Natural killer cell (primary cell): ENCODE results near the gene MFSD6L. TPM values are rescaled to one million over a fixed set of nuclear protein-coding genes. Genes with fewer than 3 reads are reported as not detected.

Source experiments
- ATAC-seq, 3 donors: fragments of 150-1000 bp in 2 of 3; fragments of 200-7000 bp in 1 of 3; cut with Tn5 transposase; 1 replicate in 1 of 3; 2 replicates in 2 of 3; pipeline ENCODE4 v1.10.0; 2021; ENCODE audit warnings: mild to moderate bottlenecking in 2 of 3, moderate library complexity in 2 of 3
- DNase-seq, 2 donors: peaks; one replicate each; pipeline versions ENCODE4 v3.0.0 to v3.0.0-alpha.2; 2013 to 2021; ENCODE audit warnings: mixed read lengths in 1 of 2
- H3K27ac ChIP-seq: one replicate; pipeline ENCODE4 v1.5.1; 2013; ENCODE audit warnings: mild to moderate bottlenecking, low read length
- H3K27me3 ChIP-seq: one replicate; pipeline ENCODE4 v1.6.1; 2013; ENCODE audit warnings: low read length; ENCODE audit not compliant: control insufficient read depth, insufficient read depth
- H3K36me3 ChIP-seq: one replicate; pipeline ENCODE4 v1.6.1; 2013; ENCODE audit warnings: low read length; ENCODE audit not compliant: control insufficient read depth, insufficient read depth
- H3K4me1 ChIP-seq: one replicate; pipeline ENCODE4 v1.6.1; 2013; ENCODE audit warnings: low read length; ENCODE audit not compliant: control insufficient read depth, insufficient read depth
- H3K4me3 ChIP-seq: one replicate; pipeline ENCODE4 v1.5.1; 2013; ENCODE audit warnings: low read length
- H3K9me3 ChIP-seq: one replicate; pipeline ENCODE4 v1.6.1; 2013; ENCODE audit warnings: low read length; ENCODE audit not compliant: control insufficient read depth, insufficient read depth
- H3K27ac Mint-ChIP-seq, 2 donors: one replicate each; pipeline ENCODE4 v1.8.0; 2022; ENCODE audit warnings: mild to moderate bottlenecking in 2 of 2, mixed read lengths in 2 of 2, moderate library complexity in 1 of 2
- H3K27me3 Mint-ChIP-seq, 2 donors: one replicate each; pipeline ENCODE4 v1.8.0; 2022; ENCODE audit warnings: low read depth in 2 of 2, mixed read lengths in 2 of 2
- H3K36me3 Mint-ChIP-seq: one replicate; pipeline ENCODE4 v1.8.0; 2022; ENCODE audit warnings: mixed read lengths
- H3K4me1 Mint-ChIP-seq, 2 donors: one replicate each; pipeline ENCODE4 v1.8.0; 2022; ENCODE audit warnings: mixed read lengths in 2 of 2
- H3K4me3 Mint-ChIP-seq: one replicate; pipeline ENCODE4 v1.8.0; 2022; ENCODE audit warnings: mild to moderate bottlenecking, moderate library complexity, mixed read lengths
- H3K9me3 Mint-ChIP-seq, 2 donors: one replicate each; pipeline ENCODE4 v1.8.0; 2022; ENCODE audit warnings: mixed read lengths in 2 of 2
- whole genome bisulfite sequencing: methylation state at CpG from one replicate; pipeline ENCODE4 v1.1.7; 2013; ENCODE audit warnings: missing lambda C conversion rate; ENCODE audit not compliant: insufficient coverage; 5-methylcytosine and 5-hydroxymethylcytosine counted together
- intact Hi-C: fragments of 100-400 bp; cut with micrococcal nuclease; formaldehyde crosslinking; loops from one replicate; pipeline ENCODE4 v1.14.2; 2022
- total RNA-seq, 4 donors: library from RNA; stranded (reverse); fragments of 120-200 nt in 1 of 4; gene quantifications; one replicate each; pipeline versions ENCODE4 v1.2.3 to v1.2.4, GENCODE V29; 2013 to 2022
- TF ChIP-seq, protein P1 (sequence below): fragments of 200-600 bp; IDR thresholded peaks from one replicate; pipeline ENCODE4 v1.8.0; 2022; ENCODE audit warnings: antibody characterized with exemption

The MFSD6L gene
- total RNA-seq, result under 1 TPM in 2 of 3 donors, not detected in 1; 0.12 to 0.90 TPM
- total RNA-seq (2013), result 0.27 TPM

GRCh38 chr17:8798846-8799569, at the start of gene MFSD6L:
TSS of gene MFSD6L (minus strand) at chr17:8799365. CDS start at chr17:8799120, 245 bp downstream.
- ATAC-seq (no peak), DNase-seq (peak in 1 of 2 donors; percentile 11)
- intact Hi-C loops, result no loop called here
- Histone ChIP-seq H3K36me3 (no peaks in the 10 kb centered on the region), H3K4me1 (no peaks in the 10 kb centered on the region), H3K9me3 (no peaks in the 10 kb centered on the region), H3K27me3 (no peaks in the 10 kb centered on the region), H3K27ac (no peak within 1 kb of the TSS), H3K4me3 (no peak within 1 kb of the TSS)
- H3K9me3 Mint-ChIP-seq, result no peaks in the 10 kb centered on the region
- TF ChIP-seq, protein P1, sequence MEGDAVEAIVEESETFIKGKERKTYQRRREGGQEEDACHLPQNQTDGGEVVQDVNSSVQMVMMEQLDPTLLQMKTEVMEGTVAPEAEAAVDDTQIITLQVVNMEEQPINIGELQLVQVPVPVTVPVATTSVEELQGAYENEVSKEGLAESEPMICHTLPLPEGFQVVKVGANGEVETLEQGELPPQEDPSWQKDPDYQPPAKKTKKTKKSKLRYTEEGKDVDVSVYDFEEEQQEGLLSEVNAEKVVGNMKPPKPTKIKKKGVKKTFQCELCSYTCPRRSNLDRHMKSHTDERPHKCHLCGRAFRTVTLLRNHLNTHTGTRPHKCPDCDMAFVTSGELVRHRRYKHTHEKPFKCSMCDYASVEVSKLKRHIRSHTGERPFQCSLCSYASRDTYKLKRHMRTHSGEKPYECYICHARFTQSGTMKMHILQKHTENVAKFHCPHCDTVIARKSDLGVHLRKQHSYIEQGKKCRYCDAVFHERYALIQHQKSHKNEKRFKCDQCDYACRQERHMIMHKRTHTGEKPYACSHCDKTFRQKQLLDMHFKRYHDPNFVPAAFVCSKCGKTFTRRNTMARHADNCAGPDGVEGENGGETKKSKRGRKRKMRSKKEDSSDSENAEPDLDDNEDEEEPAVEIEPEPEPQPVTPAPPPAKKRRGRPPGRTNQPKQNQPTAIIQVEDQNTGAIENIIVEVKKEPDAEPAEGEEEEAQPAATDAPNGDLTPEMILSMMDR, result no peak
- no peaks in the 10 kb centered on the region for H3K36me3 Mint-ChIP-seq
- H3K4me1 Mint-ChIP-seq, result no peaks in the 10 kb centered on the region
- peaks cover 0 to 2% of the 10 kb centered on the region in 2 donors for H3K27me3 Mint-ChIP-seq
- H3K4me3 Mint-ChIP-seq, result no peak within 1 kb of the TSS
- 64% methylated on average over 62 of the region's 62 CpGs for WGBS
- no peak within 1 kb of the TSS for H3K27ac Mint-ChIP-seq

DNA sequence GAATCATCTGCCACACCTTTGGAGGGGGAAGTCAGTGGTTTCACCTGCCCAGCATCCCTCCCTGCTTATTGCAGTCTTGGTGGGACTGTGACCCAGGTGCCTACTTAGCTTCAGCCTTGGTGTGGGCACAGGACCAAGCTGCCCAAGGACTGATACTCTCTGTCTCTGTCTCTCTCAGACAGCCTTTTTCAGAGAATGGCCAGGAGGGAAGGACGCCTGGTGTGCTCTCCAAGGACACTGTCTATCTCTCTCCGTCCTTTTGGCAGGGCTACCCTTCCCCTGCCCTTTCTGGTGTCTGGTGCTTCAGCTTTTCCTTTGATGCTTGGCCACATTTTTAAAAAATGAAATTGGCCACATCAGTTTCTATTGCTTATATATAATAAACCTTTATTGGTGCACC, 48.7 kb upstream of the MFSD6L start:
- no peaks in the 10 kb centered on the region for H3K27me3 Mint-ChIP-seq
- no peak overlapping the region for H3K27ac Mint-ChIP-seq
- no peaks in the 10 kb centered on the region for H3K4me1 ChIP-seq
- 88% methylated on average over 2 of the region's 2 CpGs for WGBS
- TF ChIP-seq, protein P1, result no peak
- no peaks in the 10 kb centered on the region for H3K4me1 Mint-ChIP-seq
- H3K36me3 Mint-ChIP-seq, result no peaks in the 10 kb centered on the region
- H3K4me3 Mint-ChIP-seq, result no peak overlapping the region
- no peak for DNase-seq
- no peaks in the 10 kb centered on the region for H3K9me3 ChIP-seq
- intact Hi-C loops, result no loop called here
- no peaks in the 10 kb centered on the region for H3K9me3 Mint-ChIP-seq
- ATAC-seq, result no peak
- no peaks in the 10 kb centered on the region for H3K36me3 ChIP-seq
- no peak overlapping the region for H3K4me3 ChIP-seq
- no peaks in the 10 kb centered on the region for H3K27me3 ChIP-seq
- H3K27ac ChIP-seq, result no peak overlapping the region

- H3K9me3 Mint-ChIP-seq, result no peaks in the 10 kb centered on the region
- no peak overlapping the region for H3K4me3 ChIP-seq
- peak in 1 of 2 donors; percentile 31 for DNase-seq
- H3K27ac Mint-ChIP-seq, result no peak overlapping the region
- TF ChIP-seq, protein P1, result no peak
- H3K36me3 Mint-ChIP-seq, result no peaks in the 10 kb centered on the region
- peak in 1 of 3 donors; percentile 26 for ATAC-seq
- H3K4me1 ChIP-seq, result no peaks in the 10 kb centered on the region
- H3K4me3 Mint-ChIP-seq, result no peak overlapping the region
- H3K27ac ChIP-seq, result no peak overlapping the region
- H3K9me3 ChIP-seq, result no peaks in the 10 kb centered on the region
- intact Hi-C loops, result no loop called here
- no peaks in the 10 kb centered on the region for H3K27me3 Mint-ChIP-seq
- peaks cover 0 to 5% of the 10 kb centered on the region in 2 donors for H3K4me1 Mint-ChIP-seq
- no peaks in the 10 kb centered on the region for H3K36me3 ChIP-seq
- no peaks in the 10 kb centered on the region for H3K27me3 ChIP-seq
Measured at GRCh38 chr17:8846768-8847211, 47.6 kb upstream of the MFSD6L start.
